Neuronal stem cell (in vitro differentiated cells): Measurements from ENCODE around the gene SELPLG.
"Not testable (repeated sequence)": the region's sequence is repeated elsewhere in the genome, so short reads cannot be mapped to it uniquely, and the experiment has no call there.

ENCODE experiments used
- DNase-seq: peaks from one replicate; pipeline ENCODE4 v3.0.0-alpha.2; 2013; ENCODE audit warnings: low spot score
- H2AFZ ChIP-seq: one replicate; pipeline ENCODE4 v1.6.1; 2013; ENCODE audit warnings: mild to moderate bottlenecking, low read length, inconsistent platforms
- H2AK5ac ChIP-seq: 2 replicates; pipeline ENCODE4 v1.6.1; 2013; ENCODE audit warnings: low read depth, mild to moderate bottlenecking, inconsistent platforms, low read length, moderate library complexity, mixed read lengths
- H2BK120ac ChIP-seq: 2 replicates; pipeline ENCODE4 v1.6.1; 2013; ENCODE audit warnings: low read depth, mild to moderate bottlenecking, inconsistent platforms, low read length, moderate library complexity, mixed read lengths
- H2BK12ac ChIP-seq: one replicate; pipeline ENCODE4 v1.6.1; 2013; ENCODE audit warnings: low read length, inconsistent platforms
- H2BK15ac ChIP-seq: 2 replicates; pipeline ENCODE4 v1.6.1; 2013; ENCODE audit warnings: mild to moderate bottlenecking, low read length, inconsistent platforms, mixed read lengths
- H2BK5ac ChIP-seq: one replicate; pipeline ENCODE4 v1.6.1; 2013; ENCODE audit warnings: inconsistent platforms, mild to moderate bottlenecking, low read length, moderate library complexity
- H3K14ac ChIP-seq: one replicate; pipeline ENCODE4 v1.6.1; 2013; ENCODE audit warnings: low read length, inconsistent platforms
- H3K18ac ChIP-seq: 2 replicates; pipeline ENCODE4 v1.6.1; 2013; ENCODE audit warnings: low read length, inconsistent platforms
- H3K23ac ChIP-seq: 2 replicates; pipeline ENCODE4 v1.6.1; 2013; ENCODE audit warnings: low read depth, mild to moderate bottlenecking, mixed read lengths, low read length, inconsistent platforms; ENCODE audit not compliant: poor library complexity
- H3K27ac ChIP-seq: replicated peaks from 3 replicates; pipeline ENCODE4 v1.5.1; 2013; ENCODE audit warnings: low read length, inconsistent platforms
- H3K27me3 ChIP-seq, 3 experiments: 2 replicates each; pipeline ENCODE4 v1.6.1; 2013; ENCODE audit warnings: low read length in 3 of 3, mild to moderate bottlenecking in 2 of 3, inconsistent platforms in 1 of 3, low read depth in 1 of 3, mixed read lengths in 1 of 3, moderate library complexity in 1 of 3; ENCODE audit not compliant: control insufficient read depth in 3 of 3, insufficient read depth in 3 of 3
- H3K36me3 ChIP-seq, 2 donors: replicated peaks in 1 of 2; 2 replicates each; pipeline ENCODE4 v1.6.1; 2013; ENCODE audit warnings: low read length in 2 of 2; ENCODE audit not compliant: control insufficient read depth in 2 of 2, insufficient read depth in 2 of 2
- H3K4ac ChIP-seq: 2 replicates; pipeline ENCODE4 v1.6.1; 2013; ENCODE audit warnings: inconsistent platforms, mild to moderate bottlenecking, low read length, moderate library complexity
- H3K4me1 ChIP-seq, 2 donors: 1 replicate in 1 of 2; 2 replicates in 1 of 2; pipeline ENCODE4 v1.6.1; 2013; ENCODE audit warnings: low read length in 2 of 2, low read depth in 1 of 2; ENCODE audit not compliant: control insufficient read depth in 2 of 2, insufficient read depth in 1 of 2
- H3K4me2 ChIP-seq: one replicate; pipeline ENCODE4 v1.6.1; 2013; ENCODE audit warnings: mild to moderate bottlenecking, low read length, inconsistent platforms; ENCODE audit not compliant: insufficient read depth, poor library complexity, severe bottlenecking
- H3K4me3 ChIP-seq, 2 donors: 2 replicates each; pipeline ENCODE4 v1.5.1; 2013; ENCODE audit warnings: low read length in 2 of 2, mild to moderate bottlenecking in 2 of 2, inconsistent platforms in 1 of 2, moderate library complexity in 1 of 2
- H3K79me1 ChIP-seq: one replicate; pipeline ENCODE4 v1.6.1; 2013; ENCODE audit warnings: low read depth, mild to moderate bottlenecking, inconsistent platforms, low read length, moderate library complexity
- H3K9ac ChIP-seq: one replicate; pipeline ENCODE4 v1.6.1; 2013; ENCODE audit warnings: mild to moderate bottlenecking, low read depth, low read length, inconsistent platforms; ENCODE audit not compliant: poor library complexity
- H3K9me3 ChIP-seq, 2 donors: replicated peaks in 1 of 2; 2 replicates each; pipeline versions ENCODE3 to v1.6.1; 2013; ENCODE audit warnings: low read length in 2 of 2, mild to moderate bottlenecking in 2 of 2, inconsistent platforms in 1 of 2, low read depth in 1 of 2, mixed read lengths in 1 of 2, moderate library complexity in 1 of 2; ENCODE audit not compliant: control insufficient read depth in 2 of 2, insufficient read depth in 1 of 2
- H4K8ac ChIP-seq: one replicate; pipeline ENCODE4 v1.6.1; 2013; ENCODE audit warnings: low read depth, mild to moderate bottlenecking, inconsistent platforms, low read length, moderate library complexity
- H4K91ac ChIP-seq: one replicate; pipeline ENCODE4 v1.6.1; 2013; ENCODE audit warnings: low read length, low read depth, mild to moderate bottlenecking, inconsistent platforms; ENCODE audit not compliant: poor library complexity
- WGBS, 2 donors: extraction: QIAGEN DNeasy Blood & Tissue Kit; methylation state at CpG; one replicate each; pipeline ENCODE4 v1.1.7; 2013; ENCODE audit warnings: missing lambda C conversion rate in 2 of 2, mixed read lengths in 1 of 2; ENCODE audit not compliant: insufficient read length in 2 of 2, insufficient replicate concordance in 1 of 2; ENCODE audit errors: extremely low coverage in 2 of 2; 5-methylcytosine and 5-hydroxymethylcytosine counted together

The SELPLG gene

GRCh38 chr12:108634341-108634751 is 652 bp upstream of the SELPLG start:
- no CpG with 5 or more reads among the region's 4 CpGs for WGBS, 2 donors
- H3K4me1 ChIP-seq: peaks cover 41 to 57% of the 10 kb centered on the region in 2 donors

DNA sequence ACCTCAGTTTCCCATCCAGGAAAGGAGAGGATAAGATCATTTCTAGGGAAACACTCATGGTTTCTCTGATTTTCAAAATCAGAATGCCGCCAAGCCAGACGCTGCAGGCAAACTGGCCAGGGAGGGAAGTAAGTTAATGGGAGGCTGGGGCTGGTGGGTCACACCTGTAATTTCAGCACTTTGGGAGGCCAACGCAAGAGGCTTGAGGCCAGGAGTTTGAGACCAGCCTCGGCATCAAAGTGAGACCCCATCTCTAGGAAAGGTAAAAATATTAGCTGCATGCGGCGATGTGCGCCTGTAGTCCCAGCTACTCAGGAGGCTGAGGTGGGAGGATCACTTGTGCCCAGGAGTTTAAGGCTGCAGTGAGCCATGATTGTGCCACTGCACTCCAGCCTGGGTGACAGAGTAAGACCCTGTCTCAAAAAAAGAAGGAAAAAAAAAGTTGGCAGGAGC is 587 bp downstream of the SELPLG start:
- peaks cover 38 to 59% of the 10 kb centered on the region in 2 donors for H3K4me1 ChIP-seq
- no peaks in the 10 kb centered on the region for H3K36me3 ChIP-seq
- no peak overlapping the region for H3K18ac ChIP-seq
- H3K9me3 ChIP-seq: no peaks in the 10 kb centered on the region
- H2BK120ac ChIP-seq: no peak overlapping the region
- H3K4ac ChIP-seq: no peak overlapping the region
- no peak overlapping the region for H4K91ac ChIP-seq
- H3K4me3 ChIP-seq: no peak overlapping the region
- no peak overlapping the region for H3K4me2 ChIP-seq
- peak overlapping the region; percentile 48 for H2BK5ac ChIP-seq
- H4K8ac ChIP-seq: no peak overlapping the region
- peak overlapping the region; percentile 51 for H2BK15ac ChIP-seq
- no peak for DNase-seq
- H2AFZ ChIP-seq: no peak overlapping the region
- H2BK12ac ChIP-seq: peak overlapping the region; percentile 91
- H3K27ac ChIP-seq: no peak overlapping the region
- no peak overlapping the region for H3K23ac ChIP-seq
- no peaks in the 10 kb centered on the region for H3K27me3 ChIP-seq
- WGBS, 2 donors: no CpG with 5 or more reads among the region's 7 CpGs
- no peak overlapping the region for H2AK5ac ChIP-seq
- H3K79me1 ChIP-seq: no peaks in the 10 kb centered on the region
- no peak overlapping the region for H3K9ac ChIP-seq
- no peak overlapping the region for H3K14ac ChIP-seq

More at GRCh38 chr12:108634341-108634751, 652 bp upstream of the SELPLG start:
- Histone ChIP-seq H4K8ac (no peak overlapping the region), H2BK15ac (no peak overlapping the region), H2BK5ac (no peak overlapping the region), H3K18ac (peak overlapping the region; percentile 9), H4K91ac (no peak overlapping the region), H3K4me2 (no peak overlapping the region), H2BK120ac (no peak overlapping the region), H3K4ac (no peak overlapping the region), H3K27ac (no peak overlapping the region), H3K79me1 (no peaks in the 10 kb centered on the region), H3K4me3 (no peak overlapping the region), H3K27me3 (no peaks in the 10 kb centered on the region), H3K9ac (no peak overlapping the region), H2AFZ (no peak overlapping the region), H3K36me3 (no peaks in the 10 kb centered on the region), H2BK12ac (no peak overlapping the region), H2AK5ac (no peak overlapping the region), H3K14ac (no peak overlapping the region), H3K9me3 (no peaks in the 10 kb centered on the region), H3K23ac (no peak overlapping the region)
- DNase-seq: no peak

- not testable (repeated sequence) for H4K8ac ChIP-seq, DNase-seq, H3K9me3 ChIP-seq, H3K4me2 ChIP-seq, H3K18ac ChIP-seq, H4K91ac ChIP-seq, H2BK15ac ChIP-seq, H3K27me3 ChIP-seq, H3K14ac ChIP-seq, H3K79me1 ChIP-seq, H3K27ac ChIP-seq, H2BK12ac ChIP-seq, H2AK5ac ChIP-seq, H3K23ac ChIP-seq, H2BK5ac ChIP-seq, H3K4ac ChIP-seq, H2BK120ac ChIP-seq, H2AFZ ChIP-seq, H3K36me3 ChIP-seq, H3K9ac ChIP-seq, H3K4me3 ChIP-seq
- WGBS, 2 donors: no CpG with 5 or more reads among the region's 4 CpGs
- H3K4me1 ChIP-seq: peaks cover 27 to 48% of the 10 kb centered on the region in 2 donors
These were observed 2.4 kb downstream of the SELPLG start for GRCh38 chr12:108631261-108631660.

DNA sequence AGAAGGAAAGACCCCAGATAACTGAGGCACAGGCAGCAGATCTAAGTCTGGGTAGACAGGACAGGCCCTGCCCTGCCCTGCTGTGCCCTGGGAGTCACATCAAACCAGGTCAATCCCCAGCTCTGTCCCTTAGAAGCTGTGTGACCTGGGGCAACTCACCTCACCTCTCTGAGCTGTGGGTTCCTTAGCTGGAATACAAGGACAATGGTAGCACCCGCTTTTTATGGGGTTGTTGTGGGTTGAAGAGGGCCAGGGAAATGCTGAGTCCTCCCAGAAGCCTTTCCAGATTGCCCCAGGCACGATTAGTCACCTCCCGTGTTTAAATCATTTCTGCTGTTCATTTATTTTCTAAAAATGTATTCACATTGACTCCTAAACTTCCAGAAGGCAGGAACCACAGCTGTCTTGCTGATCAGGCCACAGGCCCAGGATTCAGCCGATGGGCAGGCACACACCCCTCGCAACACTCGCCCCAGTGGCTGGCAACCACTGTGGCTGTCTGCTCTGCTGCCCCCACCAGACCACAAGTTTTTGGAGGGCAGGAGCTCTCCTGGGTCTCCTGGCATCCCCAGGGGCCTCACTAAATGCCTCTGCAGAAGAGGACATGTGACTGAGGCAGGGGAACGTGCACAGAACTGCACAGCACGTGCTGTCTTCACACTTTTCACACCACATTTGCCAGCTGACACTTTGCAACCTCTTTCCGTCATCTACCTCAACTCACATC is 3.0 kb downstream of the SELPLG start:
- Histone ChIP-seq H2BK5ac (peak overlapping the region; percentile 22), H3K4me3 (no peak overlapping the region), H3K9me3 (no peaks in the 10 kb centered on the region), H3K79me1 (no peaks in the 10 kb centered on the region), H3K27me3 (no peaks in the 10 kb centered on the region), H3K14ac (no peak overlapping the region), H3K36me3 (no peaks in the 10 kb centered on the region), H3K4me2 (no peak overlapping the region), H3K23ac (no peak overlapping the region), H2AFZ (peak overlapping the region; percentile 79), H3K9ac (no peak overlapping the region), H3K4ac (peak overlapping the region; percentile 86), H2BK120ac (peak overlapping the region; percentile 64), H2BK12ac (no peak overlapping the region), H3K27ac (no peak overlapping the region), H2AK5ac (peak overlapping the region; percentile 67), H2BK15ac (peak overlapping the region; percentile 49), H3K18ac (peak overlapping the region; percentile 90), H4K8ac (peak overlapping the region; percentile 78), H3K4me1 (peaks cover 25 to 45% of the 10 kb centered on the region in 2 donors), H4K91ac (peak overlapping the region; percentile 95)
- no peak for DNase-seq
- WGBS, 2 donors: no CpG with 5 or more reads among the region's 9 CpGs
